Activated T-cell treated with anti-CD3 and anti-CD28 coated beads, Interleukin-2, amount 50 U/mL, for 4 hours (primary cell): ENCODE measurements around the gene THTPA. TPM values are rescaled to one million over a fixed set of nuclear protein-coding genes. Genes with fewer than 3 reads are reported as not detected.
"Not testable (repeated sequence)": the region's sequence is repeated elsewhere in the genome, so short reads cannot be mapped to it uniquely, and the experiment has no call there.

ENCODE experiments used
- ATAC-seq, 2 donors: fragments of 200-7000 bp; cut with Tn5 transposase; one replicate each; pipeline ENCODE4 v1.10.0; 2021
- DNase-seq: peaks from one replicate; pipeline ENCODE4 v3.0.0-alpha.2; 2020
- H3K27me3 Mint-ChIP-seq: one replicate; pipeline ENCODE4 v1.8.0; 2021; ENCODE audit warnings: low read depth, mixed read lengths
- H3K36me3 Mint-ChIP-seq: one replicate; pipeline ENCODE4 v1.8.0; 2022; ENCODE audit warnings: mixed read lengths; ENCODE audit not compliant: insufficient read depth
- H3K4me1 Mint-ChIP-seq: one replicate; pipeline ENCODE4 v1.8.0; 2021; ENCODE audit warnings: low read depth, mixed read lengths
- H3K4me3 Mint-ChIP-seq: one replicate; pipeline ENCODE4 v1.8.0; 2021; ENCODE audit warnings: mild to moderate bottlenecking, moderate library complexity, mixed read lengths
- H3K9me3 Mint-ChIP-seq: one replicate; pipeline ENCODE4 v1.8.0; 2021; ENCODE audit warnings: mixed read lengths
- total RNA-seq, 3 donors: library from RNA; stranded (reverse); gene quantifications; one replicate each; pipeline ENCODE4 v1.2.1, GENCODE V29; 2021

THTPA gene
- total RNA-seq, 3 donors from 2014 or later, result 17.1 to 18.8 (median 17.6) TPM

DNA sequence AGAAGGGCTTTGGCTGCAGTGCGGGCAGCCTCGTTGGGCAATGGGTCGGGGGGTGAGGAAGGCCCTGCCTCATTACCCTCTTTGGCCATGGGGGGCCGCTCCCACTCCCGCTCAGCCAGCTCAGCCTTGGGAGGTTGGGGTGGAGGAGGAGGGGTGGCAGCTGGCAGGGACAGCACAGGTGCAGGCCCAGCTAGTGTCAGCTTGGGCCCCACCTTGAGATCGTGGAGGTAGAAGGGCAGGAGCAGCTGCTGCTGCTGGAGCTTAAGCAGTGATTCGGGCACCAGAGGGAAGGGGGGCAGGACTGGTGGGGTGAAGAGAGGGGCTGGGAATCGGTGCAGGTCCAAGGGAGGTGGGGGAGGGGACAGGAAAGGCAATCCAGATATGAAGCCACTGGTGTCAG, 30.5 kb upstream of the THTPA start:
- Mint-ChIP-seq H3K4me1 (no peaks in the 10 kb centered on the region), H3K4me3 (no peak overlapping the region), H3K9me3 (no peaks in the 10 kb centered on the region), H3K36me3 (no peaks in the 10 kb centered on the region), H3K27me3 (no peaks in the 10 kb centered on the region)
- ATAC-seq, result no peak
- no peak for DNase-seq

DNA sequence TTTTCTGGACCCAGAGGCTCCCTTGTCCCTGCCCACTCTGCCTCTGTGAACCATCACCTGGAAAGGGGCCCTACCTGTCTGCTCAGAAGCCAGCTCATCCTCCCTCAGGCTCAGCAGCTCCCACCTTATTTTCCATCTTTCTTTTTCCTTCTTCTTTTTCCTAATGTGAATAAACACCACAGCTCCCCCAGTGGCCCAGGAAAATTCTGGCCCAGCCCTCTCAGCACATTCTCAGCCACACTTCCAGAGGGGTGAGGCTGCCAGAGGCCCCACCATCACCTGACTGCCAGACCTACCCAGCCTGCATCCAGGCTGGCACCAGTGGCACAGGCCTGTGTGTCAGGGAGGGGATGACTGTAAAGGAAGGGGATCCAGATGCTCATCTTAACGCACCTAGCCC, 27.5 kb upstream of the THTPA start:
- H3K4me1 Mint-ChIP-seq, result no peaks in the 10 kb centered on the region
- H3K9me3 Mint-ChIP-seq, result no peaks in the 10 kb centered on the region
- DNase-seq (no peak), ATAC-seq (no peak)
- no peaks in the 10 kb centered on the region for H3K27me3 Mint-ChIP-seq
- H3K4me3 Mint-ChIP-seq, result no peak overlapping the region
- H3K36me3 Mint-ChIP-seq, result no peaks in the 10 kb centered on the region

DNA sequence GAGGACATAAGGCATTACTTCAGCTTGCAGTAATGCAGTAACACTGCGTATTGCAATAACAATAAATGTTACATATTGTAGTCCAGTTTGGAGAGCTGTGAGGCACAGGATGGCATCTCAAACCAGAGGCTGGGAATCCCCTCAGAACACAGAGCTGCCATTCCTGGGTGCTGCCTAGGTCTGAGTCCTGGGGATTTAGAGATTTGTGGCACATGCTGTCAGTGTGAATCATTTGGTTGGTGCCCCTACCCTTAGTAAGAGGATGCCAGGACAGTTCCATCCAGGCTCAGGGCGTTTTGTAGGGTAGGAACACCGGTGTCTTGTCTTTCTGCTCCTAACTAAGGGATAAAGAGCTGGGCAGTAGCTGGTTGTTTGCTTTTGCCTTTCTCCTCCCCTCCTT, 27.1 kb upstream of the THTPA start:
- Mint-ChIP-seq H3K4me1 (no peaks in the 10 kb centered on the region), H3K9me3 (no peaks in the 10 kb centered on the region), H3K36me3 (no peaks in the 10 kb centered on the region), H3K4me3 (no peak overlapping the region), H3K27me3 (no peaks in the 10 kb centered on the region)
- DNase-seq (no peak), ATAC-seq (no peak)

DNA sequence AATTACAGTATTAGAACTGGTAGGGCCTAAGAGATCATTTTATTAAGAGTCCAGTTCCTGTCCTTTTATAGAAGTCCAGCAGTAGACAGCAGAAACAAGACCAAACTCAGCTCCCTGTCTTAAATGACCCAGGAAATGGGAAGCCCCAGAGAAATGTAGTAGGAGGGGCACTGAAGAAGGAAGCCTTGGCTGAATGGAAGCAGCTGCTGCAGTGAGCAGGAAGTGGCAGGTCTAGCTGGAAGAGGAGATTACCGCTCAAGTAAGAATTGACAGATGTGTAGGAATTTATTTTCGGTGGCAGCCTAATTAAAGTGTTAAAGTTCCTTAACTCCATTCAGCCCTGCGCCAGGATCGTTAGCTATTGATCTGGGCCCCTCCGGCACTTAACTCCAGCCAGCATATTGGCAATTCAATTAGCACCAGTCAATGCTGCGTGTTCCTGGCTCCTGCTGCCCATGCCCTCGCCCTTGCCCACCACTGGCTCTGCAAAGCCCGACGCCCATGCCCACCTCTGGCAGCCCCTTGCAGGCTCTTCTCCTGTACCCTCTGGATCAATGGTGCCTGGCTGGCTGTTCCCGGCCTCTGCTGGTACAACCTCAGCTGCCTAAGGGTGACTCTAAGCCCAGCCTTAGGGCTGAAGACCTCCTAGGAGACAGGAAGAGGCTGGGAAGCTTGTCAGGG, 25.6 kb upstream of the THTPA start:
- no peaks in the 10 kb centered on the region for H3K4me1 Mint-ChIP-seq
- ATAC-seq (no peak), DNase-seq (no peak)
- H3K9me3 Mint-ChIP-seq, result no peaks in the 10 kb centered on the region
- H3K27me3 Mint-ChIP-seq, result no peaks in the 10 kb centered on the region
- H3K36me3 Mint-ChIP-seq, result no peaks in the 10 kb centered on the region
- no peak overlapping the region for H3K4me3 Mint-ChIP-seq

DNA sequence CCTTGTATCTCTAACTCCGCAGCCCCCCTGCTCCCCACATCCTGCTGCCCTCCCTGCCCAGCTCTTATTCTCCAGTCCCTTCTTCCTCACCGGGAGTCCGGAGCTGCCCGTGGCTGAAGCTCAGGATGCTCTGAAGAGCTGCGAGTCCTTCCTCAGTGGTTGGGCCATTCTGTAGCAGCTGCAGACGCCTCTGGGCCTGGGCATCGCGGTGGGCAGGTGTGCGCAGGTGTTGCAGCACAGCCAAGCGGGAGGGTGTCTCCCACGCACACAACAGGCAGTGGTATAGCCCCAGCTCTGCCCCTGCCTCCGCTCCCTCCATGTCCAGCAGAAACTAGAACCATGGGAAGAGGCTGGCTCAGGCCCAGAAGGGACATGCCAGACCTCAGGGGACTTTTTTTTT, 24.7 kb upstream of the THTPA start:
- ATAC-seq (no peak), DNase-seq (no peak)
- Mint-ChIP-seq H3K27me3 (no peaks in the 10 kb centered on the region), H3K9me3 (no peaks in the 10 kb centered on the region), H3K4me3 (no peak overlapping the region), H3K36me3 (no peaks in the 10 kb centered on the region), H3K4me1 (no peaks in the 10 kb centered on the region)

DNA sequence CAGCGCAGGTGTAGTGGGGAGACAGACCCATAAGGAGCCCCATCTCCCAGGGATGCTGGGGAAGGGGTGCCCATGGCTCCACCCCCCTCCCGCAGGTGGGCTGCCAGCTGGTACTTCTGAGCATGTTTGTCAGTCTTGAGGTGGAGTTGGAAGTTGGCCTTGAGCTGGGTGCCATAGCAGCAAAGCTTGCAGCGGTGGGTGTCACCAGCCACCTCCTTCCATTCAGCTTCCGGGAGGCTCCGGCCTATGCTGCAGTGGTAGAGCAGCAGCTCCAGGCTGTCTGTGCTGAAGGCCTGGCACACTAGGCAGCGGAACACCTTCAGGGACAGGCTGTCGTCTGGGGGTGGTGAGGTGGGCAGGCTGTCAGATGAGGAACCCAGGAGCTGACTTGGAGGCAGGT, 23.4 kb upstream of the THTPA start:
- no peaks in the 10 kb centered on the region for H3K27me3 Mint-ChIP-seq

DNA sequence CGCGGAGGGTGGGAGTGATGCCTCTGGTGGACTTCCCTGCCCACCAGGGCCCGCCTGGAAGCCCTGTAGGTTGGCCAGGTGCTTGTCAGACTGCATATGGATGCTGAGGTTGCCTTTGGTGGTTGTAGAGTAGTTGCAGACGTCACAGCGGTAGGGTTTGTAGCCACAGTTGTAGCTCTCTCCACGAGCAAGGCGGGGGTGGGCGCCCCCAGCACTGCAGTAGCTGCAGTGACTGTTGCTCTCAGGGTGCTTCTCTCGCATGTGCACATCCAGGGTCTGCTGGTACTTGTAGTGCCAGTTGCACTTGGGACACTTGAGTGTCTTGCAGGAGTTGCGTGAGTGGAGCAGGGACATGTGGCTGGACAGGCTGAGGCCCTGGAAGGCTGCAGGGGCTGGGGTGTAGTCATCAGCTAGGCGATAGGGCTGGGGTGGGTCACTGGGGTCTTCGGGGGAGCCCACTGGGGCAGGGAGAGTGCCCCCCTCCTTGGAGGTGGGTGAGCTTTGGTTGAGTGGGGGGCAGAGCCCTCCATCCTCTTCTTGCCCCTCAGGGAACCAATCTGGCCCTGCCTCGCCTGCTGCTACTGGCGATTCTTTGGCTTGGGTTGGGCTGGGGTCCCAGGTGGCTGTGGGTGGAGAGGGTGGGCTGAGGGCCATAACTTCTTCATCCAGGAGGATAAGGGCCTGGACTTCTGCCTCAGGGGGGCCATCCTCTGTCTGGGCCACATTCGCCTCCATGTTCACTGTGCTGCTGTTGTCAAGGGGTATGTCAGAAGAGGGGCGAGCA, 22.2 kb upstream of the THTPA start:
- H3K4me3 Mint-ChIP-seq, result no peak overlapping the region

More for the DNA sequence above, 23.4 kb upstream of the THTPA start:
- DNase-seq, result no peak
- no peak for ATAC-seq
- Mint-ChIP-seq H3K36me3 (no peaks in the 10 kb centered on the region), H3K4me1 (no peaks in the 10 kb centered on the region), H3K4me3 (no peak overlapping the region), H3K9me3 (no peaks in the 10 kb centered on the region)

DNA sequence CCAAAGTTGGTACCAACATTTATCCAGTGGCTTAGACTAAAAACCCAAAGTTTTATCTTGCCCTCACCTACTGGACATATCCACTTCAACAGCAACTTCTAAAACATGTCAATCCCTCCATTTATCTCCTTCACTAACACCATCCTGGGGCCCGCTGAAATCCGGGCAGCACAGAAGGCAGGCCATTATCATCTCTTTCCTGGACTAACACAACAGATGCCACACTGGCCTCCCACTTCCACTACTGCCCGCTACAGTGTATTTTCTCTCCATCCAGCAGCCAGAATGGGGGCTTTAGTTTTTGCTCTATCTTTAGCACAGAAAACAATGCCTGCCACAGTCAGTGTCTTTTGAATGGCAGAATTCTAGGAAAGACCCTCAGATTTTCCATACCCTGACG, 20.1 kb upstream of the THTPA start:
- H3K9me3 Mint-ChIP-seq, result no peaks in the 10 kb centered on the region
- ATAC-seq (no peak), DNase-seq (no peak)
- H3K27me3 Mint-ChIP-seq, result peaks cover 2% of the 10 kb centered on the region
- H3K36me3 Mint-ChIP-seq, result no peaks in the 10 kb centered on the region
- peaks cover 2% of the 10 kb centered on the region for H3K4me1 Mint-ChIP-seq
- H3K4me3 Mint-ChIP-seq, result no peak overlapping the region

More for the DNA sequence above, 22.2 kb upstream of the THTPA start:
- Mint-ChIP-seq H3K36me3 (no peaks in the 10 kb centered on the region), H3K4me1 (no peaks in the 10 kb centered on the region), H3K27me3 (no peaks in the 10 kb centered on the region), H3K9me3 (no peaks in the 10 kb centered on the region)
- DNase-seq (no peak), ATAC-seq (no peak)

DNA sequence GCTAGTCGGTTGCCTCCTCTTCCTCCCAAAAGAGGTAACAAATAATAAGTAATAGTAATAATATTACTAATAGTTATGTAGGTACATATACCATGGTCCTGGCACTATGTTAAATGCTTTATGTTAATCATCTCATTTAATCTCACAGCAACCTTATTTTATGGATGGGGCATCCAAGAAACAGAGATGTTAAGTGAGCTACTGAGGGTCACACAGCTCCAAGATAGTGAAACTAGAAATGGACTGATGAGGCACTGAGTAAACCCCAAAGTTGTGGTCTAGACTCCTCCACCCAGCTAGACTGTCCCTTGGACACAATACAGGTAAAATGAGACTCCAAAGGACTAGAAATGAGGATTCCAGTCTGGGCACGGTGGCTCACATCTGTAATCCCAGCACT, 19.6 kb upstream of the THTPA start:
- no peak overlapping the region for H3K4me3 Mint-ChIP-seq
- peaks cover 2% of the 10 kb centered on the region for H3K27me3 Mint-ChIP-seq
- H3K9me3 Mint-ChIP-seq, result no peaks in the 10 kb centered on the region
- DNase-seq (no peak), ATAC-seq (no peak)
- H3K36me3 Mint-ChIP-seq, result no peaks in the 10 kb centered on the region
- H3K4me1 Mint-ChIP-seq, result peaks cover 2% of the 10 kb centered on the region

DNA sequence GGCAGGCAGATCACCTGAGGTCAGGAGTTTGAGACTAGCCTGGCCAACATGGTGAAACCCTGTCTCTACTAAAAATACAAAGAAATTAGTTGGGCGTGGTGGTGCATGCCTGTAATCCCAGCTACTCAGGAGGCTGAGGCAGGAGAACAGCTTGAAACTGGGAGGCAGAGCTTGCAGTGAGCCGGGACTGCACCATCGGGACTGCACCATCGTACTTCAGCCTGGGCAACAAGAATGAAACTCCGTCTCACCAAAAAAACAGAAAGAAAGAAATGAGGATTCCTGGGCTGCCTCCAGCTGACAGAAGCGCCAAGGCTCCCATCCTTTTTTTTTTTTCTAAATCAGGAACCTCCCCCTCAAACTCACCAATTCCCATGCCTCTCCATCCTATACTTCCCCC, 19.2 kb upstream of the THTPA start:
- not testable (repeated sequence) for H3K27me3 Mint-ChIP-seq, DNase-seq, H3K36me3 Mint-ChIP-seq, H3K4me3 Mint-ChIP-seq, H3K4me1 Mint-ChIP-seq, H3K9me3 Mint-ChIP-seq, ATAC-seq

DNA sequence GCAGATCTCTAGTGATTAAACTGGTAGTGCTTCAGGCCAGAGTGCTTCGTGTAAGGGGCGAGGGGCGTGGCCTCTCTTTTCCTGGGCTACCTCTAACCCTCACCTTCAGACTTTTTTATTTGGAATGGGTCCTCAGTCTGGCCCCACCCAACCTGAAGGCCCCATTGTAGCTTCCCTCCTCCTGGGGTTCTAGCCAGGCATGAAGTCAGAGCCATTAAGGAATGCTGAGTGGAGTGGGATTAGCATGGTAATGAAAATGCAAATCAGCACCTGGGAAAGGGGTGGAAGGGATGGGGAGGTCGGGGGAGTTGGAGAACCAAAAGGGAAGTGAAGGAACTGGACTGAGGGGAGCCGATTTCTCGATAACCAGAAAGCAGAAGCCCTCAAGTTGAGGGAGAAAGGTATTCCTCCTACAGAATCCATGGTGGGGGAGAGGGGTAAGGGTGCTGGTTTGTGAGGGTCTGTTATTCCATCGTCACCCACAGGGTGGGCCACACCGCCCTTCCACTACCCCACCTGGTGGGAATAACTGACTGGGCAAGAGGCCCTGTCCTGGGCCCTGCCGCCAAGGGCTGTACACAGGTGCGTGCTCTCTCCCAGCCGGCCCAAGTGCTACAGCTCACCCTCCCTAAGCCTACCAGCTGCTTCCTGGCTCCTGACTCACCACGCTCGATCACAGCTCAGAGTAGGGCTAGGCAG, 18.6 kb upstream of the THTPA start:
- Mint-ChIP-seq H3K4me3 (no peak overlapping the region), H3K9me3 (no peaks in the 10 kb centered on the region), H3K4me1 (peaks cover 2% of the 10 kb centered on the region), H3K27me3 (peaks cover 2% of the 10 kb centered on the region), H3K36me3 (no peaks in the 10 kb centered on the region)
- ATAC-seq, result no peak
- DNase-seq, result no peak

DNA sequence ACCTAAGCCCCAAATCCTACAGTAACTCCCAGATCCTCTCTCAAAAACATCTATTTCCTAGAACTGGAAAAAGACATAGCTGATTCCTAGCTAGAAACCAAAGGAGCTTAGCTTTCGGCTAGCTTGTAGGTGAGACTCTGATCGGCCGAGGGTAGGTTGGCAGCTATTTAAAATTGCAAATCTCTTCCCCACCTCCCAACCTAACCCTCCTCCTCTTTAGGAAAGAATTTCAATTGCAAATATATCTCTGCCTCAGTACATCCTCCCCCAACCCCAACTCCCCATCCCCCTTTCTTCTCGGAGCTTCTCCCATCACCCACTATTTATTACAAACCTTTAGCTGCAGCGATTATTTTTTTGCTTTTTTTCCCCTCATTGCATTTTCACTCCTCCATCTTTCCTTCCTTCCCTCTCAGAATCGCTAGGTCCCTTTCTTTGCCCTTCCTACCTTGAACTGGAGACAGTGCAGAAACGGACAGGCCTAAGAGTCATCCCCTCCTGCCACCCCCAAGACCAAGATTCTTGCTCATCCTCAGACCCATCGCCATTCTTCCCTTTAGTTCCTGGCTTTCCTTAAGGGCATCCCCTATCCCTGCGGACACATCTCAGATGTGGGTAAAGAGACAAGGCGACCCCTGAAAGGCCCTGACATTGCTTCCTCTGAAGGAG, 17.9 kb upstream of the THTPA start:
- no peak overlapping the region for H3K4me3 Mint-ChIP-seq
- H3K27me3 Mint-ChIP-seq, result peaks cover 2% of the 10 kb centered on the region
- H3K36me3 Mint-ChIP-seq, result no peaks in the 10 kb centered on the region
- no peaks in the 10 kb centered on the region for H3K9me3 Mint-ChIP-seq
- ATAC-seq, result no peak
- no peak for DNase-seq
- peaks cover 2% of the 10 kb centered on the region for H3K4me1 Mint-ChIP-seq

DNA sequence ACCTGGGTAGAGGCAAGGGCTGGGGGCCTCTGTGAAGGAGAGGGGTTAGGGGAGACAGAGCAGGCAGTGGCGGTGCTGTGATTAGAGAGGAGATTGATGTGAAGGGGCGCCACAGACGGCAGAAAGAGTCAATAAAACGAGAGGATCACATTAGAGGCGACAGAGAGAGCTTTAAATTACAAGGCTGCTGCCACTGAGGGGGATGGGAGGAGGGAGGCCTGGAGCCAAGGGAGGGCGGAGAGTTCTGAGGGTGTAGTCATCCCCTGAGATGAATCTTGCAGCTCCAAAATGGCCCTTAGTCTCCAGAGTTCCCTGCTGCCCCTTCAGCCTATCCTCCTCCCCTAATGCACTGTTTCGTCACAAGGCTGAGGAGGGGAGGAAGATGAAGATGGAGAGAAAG, 17.3 kb upstream of the THTPA start:
- peaks cover 2% of the 10 kb centered on the region for H3K4me1 Mint-ChIP-seq
- ATAC-seq (no peak), DNase-seq (no peak)
- H3K36me3 Mint-ChIP-seq, result no peaks in the 10 kb centered on the region
- peaks cover 2% of the 10 kb centered on the region for H3K27me3 Mint-ChIP-seq
- no peak overlapping the region for H3K4me3 Mint-ChIP-seq
- no peaks in the 10 kb centered on the region for H3K9me3 Mint-ChIP-seq
